Ascending aorta (tissue), 2 donors: ENCODE results near the gene NFKBIE. TPM values are rescaled to one million over a fixed set of nuclear protein-coding genes. Genes with fewer than 3 reads are reported as not detected.

Experiments
- DNase-seq, 2 donors: peaks; one replicate each; pipeline ENCODE4 v3.0.0-alpha.2; 2019; ENCODE audit warnings: low spot score in 2 of 2
- H3K27ac ChIP-seq, 2 donors: fragments of 200-600 bp; sonication (generic); one replicate each; pipeline ENCODE4 v1.5.1; 2016 to 2017; ENCODE audit warnings: mild to moderate bottlenecking in 1 of 2
- H3K27me3 ChIP-seq: fragments of 200-600 bp; sonication (generic); one replicate; pipeline ENCODE4 v1.5.1; 2017
- H3K36me3 ChIP-seq, 2 donors: fragments of 200-600 bp; sonication (generic); one replicate each; pipeline ENCODE4 v1.5.1; 2016
- H3K4me1 ChIP-seq, 2 donors: fragments of 200-600 bp; sonication (generic); one replicate each; pipeline ENCODE4 v1.5.1; 2016 to 2017; ENCODE audit warnings: mild to moderate bottlenecking in 1 of 2
- H3K4me3 ChIP-seq, 2 donors: fragments of 200-600 bp; sonication (generic); one replicate each; pipeline ENCODE4 v1.5.1; 2016 to 2017; ENCODE audit warnings: mild to moderate bottlenecking in 1 of 2
- H3K9me3 ChIP-seq, 2 donors: fragments of 200-600 bp; sonication (generic); one replicate each; pipeline ENCODE4 v1.5.1; 2016
- intact Hi-C: fragments of 100-400 bp; cut with DNase I; formaldehyde crosslinking; loops from one replicate; pipeline ENCODE4 v1.15.1; 2023
- total RNA-seq: library from RNA; depleted of rRNA; stranded (reverse); fragments of >200 nt; gene quantifications from one replicate; pipeline ENCODE4 v1.1.0, GENCODE V29; 2016
- TF ChIP-seq, protein P1 (sequence below), 3 experiments: fragments of 200-600 bp in 2 of 3; fragments of 450-650 bp in 1 of 3; sonication (generic) in 2 of 3; IDR thresholded peaks; one replicate each; pipeline ENCODE4 v1.5.1; 2016 to 2019; ENCODE audit warnings: antibody characterized with exemption in 3 of 3, mild to moderate bottlenecking in 1 of 3, moderate library complexity in 1 of 3

Gene NFKBIE
- total RNA-seq, 1 donor from 2014 or later: 1.9 TPM

DNA sequence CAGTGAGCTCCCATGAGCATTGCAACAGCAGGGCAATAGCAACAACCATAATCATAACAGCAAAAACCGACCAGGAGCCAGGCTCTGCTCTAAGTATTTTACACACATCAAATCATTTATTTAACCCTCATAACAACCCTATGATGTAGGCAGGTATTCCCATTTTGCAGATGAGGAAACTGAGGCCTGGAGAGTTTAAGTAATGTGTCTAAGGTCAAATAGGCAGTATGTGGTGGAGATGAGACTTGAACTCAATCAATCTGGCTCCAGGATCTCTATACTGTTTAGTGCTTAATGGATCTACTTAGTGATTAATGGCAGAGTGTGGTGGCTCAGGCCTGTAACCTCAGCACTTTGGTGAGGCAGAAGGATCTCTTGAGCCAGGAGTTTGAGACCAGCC, 8.3 kb upstream of the NFKBIE start:
- no peak overlapping the region for H3K27ac ChIP-seq
- peaks cover 19% of the 10 kb centered on the region for H3K27me3 ChIP-seq
- no peaks in the 10 kb centered on the region for H3K36me3 ChIP-seq
- H3K9me3 ChIP-seq: no peaks in the 10 kb centered on the region
- H3K4me1 ChIP-seq: peaks cover 0 to 2% of the 10 kb centered on the region in 2 donors
- TF ChIP-seq, protein P1, sequence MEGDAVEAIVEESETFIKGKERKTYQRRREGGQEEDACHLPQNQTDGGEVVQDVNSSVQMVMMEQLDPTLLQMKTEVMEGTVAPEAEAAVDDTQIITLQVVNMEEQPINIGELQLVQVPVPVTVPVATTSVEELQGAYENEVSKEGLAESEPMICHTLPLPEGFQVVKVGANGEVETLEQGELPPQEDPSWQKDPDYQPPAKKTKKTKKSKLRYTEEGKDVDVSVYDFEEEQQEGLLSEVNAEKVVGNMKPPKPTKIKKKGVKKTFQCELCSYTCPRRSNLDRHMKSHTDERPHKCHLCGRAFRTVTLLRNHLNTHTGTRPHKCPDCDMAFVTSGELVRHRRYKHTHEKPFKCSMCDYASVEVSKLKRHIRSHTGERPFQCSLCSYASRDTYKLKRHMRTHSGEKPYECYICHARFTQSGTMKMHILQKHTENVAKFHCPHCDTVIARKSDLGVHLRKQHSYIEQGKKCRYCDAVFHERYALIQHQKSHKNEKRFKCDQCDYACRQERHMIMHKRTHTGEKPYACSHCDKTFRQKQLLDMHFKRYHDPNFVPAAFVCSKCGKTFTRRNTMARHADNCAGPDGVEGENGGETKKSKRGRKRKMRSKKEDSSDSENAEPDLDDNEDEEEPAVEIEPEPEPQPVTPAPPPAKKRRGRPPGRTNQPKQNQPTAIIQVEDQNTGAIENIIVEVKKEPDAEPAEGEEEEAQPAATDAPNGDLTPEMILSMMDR (IDR thresholded peaks at IDR 0.05): no peak
- DNase-seq: no peak
- no peak overlapping the region for H3K4me3 ChIP-seq
- intact Hi-C loops: no loop called here

DNA sequence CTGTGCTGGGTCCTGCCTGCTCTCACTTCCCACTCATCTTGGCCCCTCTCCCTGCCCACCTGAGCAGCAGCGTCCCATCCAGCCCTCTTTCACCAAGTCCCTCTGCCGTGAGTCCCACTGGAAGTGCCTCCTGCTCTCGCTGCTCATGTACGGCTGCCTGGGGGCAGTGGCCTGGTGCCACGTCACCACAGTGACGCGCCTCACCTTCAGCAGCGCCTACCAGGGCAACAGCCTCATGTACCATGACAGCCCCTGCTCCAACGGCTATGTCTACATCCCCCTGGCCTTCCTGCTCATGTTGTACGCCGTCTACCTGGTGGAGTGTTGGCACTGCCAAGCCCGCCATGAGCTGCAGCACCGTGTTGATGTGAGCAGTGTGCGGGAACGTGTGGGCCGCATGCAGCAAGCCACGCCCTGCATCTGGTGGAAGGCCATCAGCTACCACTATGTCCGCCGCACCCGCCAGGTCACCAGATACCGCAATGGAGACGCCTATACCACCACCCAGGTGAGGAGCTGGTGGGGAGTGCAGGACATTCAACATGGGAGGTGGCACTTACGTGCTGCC, 7.7 kb upstream of the NFKBIE start:
- TF ChIP-seq, protein P1 (IDR thresholded peaks at IDR 0.05): no peak
- DNase-seq: no peak

DNA sequence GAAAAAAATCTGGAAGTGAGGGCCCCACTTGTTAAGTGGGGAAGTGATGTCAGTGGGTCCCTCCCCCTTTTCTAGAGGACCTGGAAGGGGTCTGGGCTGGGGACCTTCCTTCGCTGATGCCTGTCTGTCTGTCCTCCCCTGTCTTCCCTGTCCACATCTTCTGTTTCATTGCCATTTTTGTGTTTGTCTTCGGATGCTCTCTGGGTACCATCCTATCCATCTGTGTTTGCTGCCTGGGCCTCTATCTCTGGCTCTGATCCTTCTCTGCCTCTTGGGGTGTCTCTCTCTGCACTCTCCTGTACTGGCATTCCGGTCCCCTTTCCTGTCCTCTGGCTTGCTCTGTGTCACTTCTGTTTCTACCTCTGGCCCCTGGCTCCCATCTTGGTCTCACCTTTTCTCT, 7.2 kb upstream of the NFKBIE start:
- Histone ChIP-seq H3K27me3 (peaks cover 19% of the 10 kb centered on the region), H3K9me3 (no peaks in the 10 kb centered on the region), H3K4me1 (peaks cover 0 to 2% of the 10 kb centered on the region in 2 donors), H3K27ac (no peak overlapping the region), H3K4me3 (no peak overlapping the region), H3K36me3 (no peaks in the 10 kb centered on the region)
- TF ChIP-seq, protein P1 (IDR thresholded peaks at IDR 0.05): no peak
- no peak for DNase-seq
- intact Hi-C loops: no loop called here

More for the DNA sequence above, 7.7 kb upstream of the NFKBIE start:
- intact Hi-C loops: no loop called here
- H3K4me1 ChIP-seq: peaks cover 0 to 2% of the 10 kb centered on the region in 2 donors
- no peak overlapping the region for H3K27ac ChIP-seq
- H3K4me3 ChIP-seq: no peak overlapping the region
- no peaks in the 10 kb centered on the region for H3K9me3 ChIP-seq
- no peaks in the 10 kb centered on the region for H3K36me3 ChIP-seq
- peaks cover 19% of the 10 kb centered on the region for H3K27me3 ChIP-seq

DNA sequence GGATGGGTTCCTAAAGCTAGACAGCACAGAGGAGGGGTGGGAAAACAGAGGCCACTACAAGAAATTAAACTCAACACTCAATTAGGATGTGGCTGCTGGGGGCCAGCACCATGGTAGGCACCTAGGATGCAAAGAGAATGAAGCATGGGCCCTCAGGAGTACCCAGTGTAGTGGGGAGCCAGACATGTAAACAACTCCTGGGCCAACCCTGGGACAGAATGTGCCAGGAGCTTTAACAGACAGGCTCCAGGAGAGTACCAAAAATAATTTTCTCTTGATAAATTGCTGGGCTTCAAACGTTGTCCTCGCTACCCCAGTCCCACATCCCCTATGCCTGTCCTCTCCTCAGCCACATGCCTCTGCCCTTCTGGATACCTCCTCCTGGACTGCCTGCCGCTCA, 6.6 kb upstream of the NFKBIE start:
- H3K27me3 ChIP-seq: peaks cover 19% of the 10 kb centered on the region
- peaks cover 0 to 2% of the 10 kb centered on the region in 2 donors for H3K4me1 ChIP-seq
- H3K36me3 ChIP-seq: no peaks in the 10 kb centered on the region
- no peak overlapping the region for H3K27ac ChIP-seq
- TF ChIP-seq, protein P1 (IDR thresholded peaks at IDR 0.05): no peak
- intact Hi-C loops: no loop called here
- no peaks in the 10 kb centered on the region for H3K9me3 ChIP-seq
- no peak for DNase-seq
- H3K4me3 ChIP-seq: no peak overlapping the region

DNA sequence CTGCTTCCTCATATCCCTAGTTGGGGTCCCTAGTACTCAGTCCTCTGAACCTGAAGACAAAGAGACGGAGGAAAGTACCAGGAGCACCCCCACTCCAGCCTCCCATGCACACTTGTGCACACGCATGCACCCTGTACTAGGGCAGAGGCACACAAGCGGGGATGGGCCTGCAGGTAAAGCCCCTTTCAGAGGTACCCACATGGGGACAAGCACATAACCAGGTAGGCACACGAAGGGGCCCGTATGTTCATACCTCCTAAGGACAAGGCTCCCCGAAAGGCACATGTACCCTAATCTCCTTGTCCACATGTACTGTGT, 6.0 kb upstream of the NFKBIE start:
- DNase-seq: no peak
- peaks cover 19% of the 10 kb centered on the region for H3K27me3 ChIP-seq
- intact Hi-C loops: no loop called here
- H3K4me1 ChIP-seq: peaks cover 0 to 2% of the 10 kb centered on the region in 2 donors
- peak overlapping the region in 1 of 2 donors; percentile 58 for H3K4me3 ChIP-seq
- TF ChIP-seq, protein P1 (IDR thresholded peaks at IDR 0.05): no peak
- no peak overlapping the region for H3K27ac ChIP-seq
- H3K36me3 ChIP-seq: no peaks in the 10 kb centered on the region
- H3K9me3 ChIP-seq: no peaks in the 10 kb centered on the region
